Effector memory CD4-positive, alpha-beta T cell (primary cell): ENCODE data around the gene SH3GLB2.

Experiments used
- DNase-seq, 3 donors: peaks; one replicate each; pipeline ENCODE4 v3.0.0-alpha.2; 2020
- H3K27ac ChIP-seq: 2 replicates; pipeline ENCODE4 v1.7.0; 2013; ENCODE audit warnings: mild to moderate bottlenecking, low read length, moderate library complexity; ENCODE audit not compliant: insufficient read depth, poor library complexity, severe bottlenecking
- H3K27me3 ChIP-seq: replicated peaks from 2 replicates; pipeline ENCODE4 v1.7.0; 2013; ENCODE audit warnings: mild to moderate bottlenecking, low read length; ENCODE audit not compliant: insufficient read depth, control insufficient read depth, poor library complexity, severe bottlenecking
- H3K36me3 ChIP-seq: 2 replicates; pipeline ENCODE4 v1.7.0; 2013; ENCODE audit warnings: mild to moderate bottlenecking, low read length, moderate library complexity; ENCODE audit not compliant: control insufficient read depth, insufficient read depth
- H3K4me1 ChIP-seq: 2 replicates; pipeline ENCODE4 v1.7.0; 2013; ENCODE audit warnings: low read length, mild to moderate bottlenecking; ENCODE audit not compliant: control insufficient read depth, insufficient read depth, poor library complexity, severe bottlenecking
- H3K4me3 ChIP-seq: 2 replicates; pipeline ENCODE4 v1.7.0; 2013; ENCODE audit warnings: low read length, low read depth, mild to moderate bottlenecking; ENCODE audit not compliant: insufficient read depth, poor library complexity, severe bottlenecking
- H3K9me3 ChIP-seq: 2 replicates; pipeline ENCODE4 v1.7.0; 2013; ENCODE audit warnings: mild to moderate bottlenecking, low read length, moderate library complexity; ENCODE audit not compliant: control insufficient read depth

The SH3GLB2 gene

DNA sequence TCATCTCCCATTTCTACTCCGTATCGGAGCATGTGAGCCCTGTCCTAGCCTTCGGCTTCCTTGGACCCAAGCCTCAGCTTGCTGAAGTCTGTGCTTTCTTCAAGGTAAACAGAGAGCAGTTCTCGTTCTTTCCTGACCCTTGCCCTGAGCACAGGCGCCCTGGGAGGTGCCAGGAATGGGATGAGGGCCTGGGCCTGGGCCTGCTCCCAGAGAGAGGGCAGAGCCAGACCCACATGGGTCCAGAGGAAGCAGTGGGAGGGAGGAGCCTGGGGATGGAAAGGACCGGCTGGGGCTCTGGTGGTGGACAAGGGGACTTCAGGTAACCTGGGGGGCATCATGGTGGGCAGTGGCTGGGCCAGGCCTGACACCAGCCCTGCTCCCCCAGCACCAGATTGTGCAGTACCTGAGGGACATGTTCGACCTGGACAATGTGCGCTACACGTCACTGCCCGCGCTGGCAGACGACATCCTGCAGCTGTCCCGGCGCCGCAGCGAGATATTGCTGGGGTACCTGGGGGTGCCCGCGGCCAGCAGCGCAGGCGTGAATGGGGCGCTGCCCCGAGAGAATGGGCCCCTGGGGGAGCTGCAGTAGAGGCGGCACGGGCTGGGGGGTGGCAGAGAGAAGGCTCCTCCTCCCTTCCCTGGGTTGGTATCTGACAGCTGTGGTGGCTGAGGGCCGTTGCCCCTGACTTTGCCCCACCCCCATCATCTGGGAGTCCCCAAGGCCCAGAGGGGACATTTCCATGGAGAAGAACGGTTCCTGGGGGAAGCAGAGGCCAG lies 41.9 kb upstream of the SH3GLB2 start:
- H3K4me1 ChIP-seq = peaks cover 30% of the 10 kb centered on the region
- H3K27me3 ChIP-seq = no peaks in the 10 kb centered on the region
- H3K27ac ChIP-seq = peak overlapping the region; percentile 35
- no peak for DNase-seq
- H3K36me3 ChIP-seq = peaks cover 24% of the 10 kb centered on the region
- H3K4me3 ChIP-seq = no peak overlapping the region
- no peaks in the 10 kb centered on the region for H3K9me3 ChIP-seq

- H3K4me1 ChIP-seq = peaks cover 30% of the 10 kb centered on the region
- H3K27me3 ChIP-seq = no peaks in the 10 kb centered on the region
- H3K9me3 ChIP-seq = no peaks in the 10 kb centered on the region
- peak; percentile 18 to 49 (median 43) for DNase-seq
- peak overlapping the region; percentile 35 for H3K27ac ChIP-seq
- H3K4me3 ChIP-seq = no peak overlapping the region
- peaks cover 31% of the 10 kb centered on the region for H3K36me3 ChIP-seq
Measured at GRCh38 chr9:129068990-129069861, 41.1 kb upstream of the SH3GLB2 start.

- peaks cover 26% of the 10 kb centered on the region for H3K4me1 ChIP-seq
- no peaks in the 10 kb centered on the region for H3K27me3 ChIP-seq
- no peak for DNase-seq
- H3K36me3 ChIP-seq = peaks cover 33% of the 10 kb centered on the region
- H3K27ac ChIP-seq = peak overlapping the region; percentile 35
- no peak overlapping the region for H3K4me3 ChIP-seq
- H3K9me3 ChIP-seq = no peaks in the 10 kb centered on the region
Measured at GRCh38 chr9:129068110-129068509, 40.0 kb upstream of the SH3GLB2 start.

DNA sequence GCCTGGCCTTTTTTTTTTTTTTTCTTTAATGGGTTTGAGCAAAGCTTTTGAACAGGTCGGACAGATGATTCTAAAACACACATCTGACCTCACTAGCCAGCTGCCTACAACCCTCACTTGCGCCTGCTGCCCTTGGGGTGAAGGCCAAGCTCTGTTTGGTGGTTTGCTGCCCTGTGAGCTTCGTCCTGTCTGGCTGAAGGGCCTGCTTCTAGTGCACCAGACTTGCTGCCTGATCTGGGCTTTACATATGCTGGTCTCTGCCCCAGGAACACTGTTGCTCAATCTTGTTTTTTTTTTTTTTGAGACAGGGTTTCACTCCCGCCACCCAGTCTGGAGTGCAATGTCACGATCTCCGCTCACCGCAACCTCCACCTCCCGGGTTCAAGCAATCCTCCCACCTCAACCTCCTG lies 36.4 kb upstream of the SH3GLB2 start:
- DNase-seq = no peak
- Histone ChIP-seq H3K9me3 (no peaks in the 10 kb centered on the region), H3K27me3 (no peaks in the 10 kb centered on the region), H3K4me3 (no peak overlapping the region), H3K4me1 (peaks cover 11% of the 10 kb centered on the region), H3K36me3 (peaks cover 55% of the 10 kb centered on the region), H3K27ac (no peak overlapping the region)

- Histone ChIP-seq H3K9me3 (no peaks in the 10 kb centered on the region), H3K4me3 (no peak overlapping the region), H3K27me3 (no peaks in the 10 kb centered on the region), H3K4me1 (no peaks in the 10 kb centered on the region), H3K27ac (no peak overlapping the region), H3K36me3 (peaks cover 53% of the 10 kb centered on the region)
- no peak for DNase-seq
Measured at GRCh38 chr9:129063061-129063460, 34.9 kb upstream of the SH3GLB2 start.

- no peak overlapping the region for H3K4me3 ChIP-seq
- no peaks in the 10 kb centered on the region for H3K4me1 ChIP-seq
- DNase-seq = no peak
- H3K27ac ChIP-seq = no peak overlapping the region
- H3K9me3 ChIP-seq = no peaks in the 10 kb centered on the region
- peaks cover 46% of the 10 kb centered on the region for H3K36me3 ChIP-seq
- no peaks in the 10 kb centered on the region for H3K27me3 ChIP-seq
Measured at GRCh38 chr9:129060991-129061390, 32.9 kb upstream of the SH3GLB2 start.

DNA sequence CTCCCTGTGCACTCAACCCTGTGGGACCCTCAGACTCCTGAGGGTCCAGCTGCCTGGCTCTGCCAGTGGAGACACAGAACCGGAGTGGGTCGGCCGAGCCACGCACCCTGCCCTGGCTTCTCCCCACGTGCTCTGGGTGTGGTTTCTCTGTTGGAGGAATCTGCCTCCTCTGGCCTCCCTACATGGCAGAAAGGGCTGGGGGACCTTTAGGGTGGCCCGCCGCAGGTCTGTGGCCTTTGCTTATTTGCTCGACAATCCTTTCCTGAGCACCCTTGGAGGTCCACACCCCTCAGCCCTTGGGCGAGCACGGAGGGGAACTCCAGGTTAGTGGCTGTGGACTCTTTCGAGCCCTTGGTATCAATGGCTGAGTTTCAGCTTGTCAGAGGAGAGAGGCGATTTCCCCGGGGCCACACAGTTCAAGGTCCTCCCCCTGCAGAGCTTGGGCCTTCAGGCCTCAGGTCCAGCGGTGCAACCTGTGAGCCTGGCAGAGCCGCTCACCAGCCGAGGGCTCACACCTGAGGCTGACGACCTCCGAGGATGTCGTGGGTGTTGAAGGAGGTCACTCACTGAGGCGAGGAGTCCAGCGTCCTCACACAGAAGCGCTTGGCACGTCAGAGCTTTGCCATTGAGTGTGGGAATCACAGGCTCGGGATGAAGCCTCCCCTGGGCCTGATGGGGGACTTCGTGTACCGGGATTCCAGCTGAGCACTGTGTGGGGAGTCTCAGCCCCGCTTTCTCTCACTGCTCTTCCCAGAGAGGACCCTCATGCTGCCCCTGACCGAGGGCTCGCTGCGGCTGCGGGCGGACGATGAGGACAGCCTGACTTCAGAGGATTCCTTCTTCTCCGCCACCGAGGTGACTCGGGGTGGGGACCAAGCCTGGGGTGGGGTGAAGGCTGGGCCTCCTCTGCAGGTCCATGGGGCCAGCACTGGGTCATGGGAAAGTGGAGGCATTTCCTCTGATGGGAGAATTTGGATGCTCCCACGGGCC lies 32.0 kb upstream of the SH3GLB2 start:
- H3K9me3 ChIP-seq = no peaks in the 10 kb centered on the region
- peaks cover 42% of the 10 kb centered on the region for H3K36me3 ChIP-seq
- no peaks in the 10 kb centered on the region for H3K4me1 ChIP-seq
- no peaks in the 10 kb centered on the region for H3K27me3 ChIP-seq
- no peak overlapping the region for H3K27ac ChIP-seq
- DNase-seq = no peak
- no peak overlapping the region for H3K4me3 ChIP-seq

DNA sequence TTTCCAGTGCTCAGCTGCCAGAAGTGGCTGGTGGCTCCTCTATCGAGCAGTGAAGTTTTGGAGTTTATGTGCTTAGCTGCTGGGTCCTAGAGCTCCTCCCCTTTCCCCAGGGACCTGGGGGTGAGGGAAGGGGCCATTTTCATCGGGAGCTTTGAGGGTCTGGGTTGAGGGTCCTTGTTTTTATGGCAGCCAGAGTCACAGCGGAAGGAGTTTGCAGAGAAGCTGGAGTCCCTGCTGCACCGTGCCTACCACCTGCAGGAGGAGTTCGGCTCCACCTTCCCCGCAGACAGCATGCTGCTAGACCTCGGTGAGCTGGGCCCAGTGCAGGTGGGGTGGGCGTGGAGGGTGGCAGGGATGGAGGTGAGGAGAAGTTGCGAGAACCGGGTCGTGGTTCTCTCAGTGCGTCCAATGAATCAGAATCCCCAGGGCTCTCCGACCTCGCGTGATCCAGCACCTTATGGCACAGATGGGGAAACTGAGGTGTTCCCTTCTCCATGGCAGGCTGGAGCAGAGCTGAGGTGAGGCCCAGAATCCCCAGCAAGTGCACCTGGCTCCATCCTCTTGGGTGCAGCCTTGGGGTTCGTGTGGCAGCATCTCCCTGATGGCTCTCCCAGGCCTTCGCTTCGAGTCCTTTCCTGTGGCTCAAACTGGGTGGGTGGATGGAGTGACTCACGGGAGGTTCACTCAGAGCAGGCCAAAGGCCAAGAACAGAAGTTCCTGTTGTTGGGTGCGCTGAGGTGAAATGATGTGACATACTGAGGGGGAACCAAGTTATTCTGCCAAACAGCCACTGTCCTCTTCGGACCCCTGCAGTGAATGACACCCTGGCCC lies 31.0 kb upstream of the SH3GLB2 start:
- no peak for DNase-seq
- no peaks in the 10 kb centered on the region for H3K4me1 ChIP-seq

More for the DNA sequence above, 31.0 kb upstream of the SH3GLB2 start:
- Histone ChIP-seq H3K27me3 (no peaks in the 10 kb centered on the region), H3K9me3 (no peaks in the 10 kb centered on the region), H3K36me3 (peaks cover 37% of the 10 kb centered on the region), H3K4me3 (no peak overlapping the region), H3K27ac (no peak overlapping the region)
